ENCODE measurements around the gene AKT1S1. TPM values are rescaled to one million over a fixed set of nuclear protein-coding genes. Genes with fewer than 3 reads are reported as not detected.

AKT1S1 gene
- polyA plus RNA-seq, 1 donor from 2014 or later, result 5.0 TPM

DNA sequence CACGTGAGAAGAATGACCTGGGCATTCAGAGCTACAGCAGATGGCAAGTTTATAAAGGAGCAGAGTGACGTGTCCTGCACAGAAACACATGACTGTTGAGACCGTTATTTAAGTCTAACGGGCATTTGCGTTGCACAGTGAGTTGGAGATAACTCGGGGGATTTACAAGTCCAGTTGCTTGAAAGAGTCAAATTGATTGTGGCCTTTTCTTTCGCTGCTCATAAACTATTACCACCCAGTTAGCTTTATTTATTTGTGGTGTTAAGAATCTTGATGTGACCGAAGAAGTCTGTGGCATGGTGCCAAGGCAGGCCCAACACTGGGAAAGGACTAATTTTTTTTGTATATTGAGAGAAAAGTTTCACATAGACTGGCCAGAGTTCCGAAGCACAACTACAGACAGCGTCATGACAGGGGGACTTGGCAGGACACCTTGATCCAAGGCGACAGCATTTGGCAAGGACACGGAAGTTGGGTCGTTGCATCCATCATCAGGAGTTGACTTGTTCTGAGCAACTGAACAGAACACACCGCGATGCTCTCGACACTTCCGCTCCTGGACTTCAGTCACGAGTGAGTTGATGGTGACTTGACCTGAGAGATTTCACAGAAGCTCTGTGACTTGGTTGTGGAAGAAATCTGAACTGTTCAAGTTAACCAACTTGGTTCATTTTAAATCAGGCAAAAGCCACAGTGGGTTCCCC lies 38.1 kb downstream of the AKT1S1 start:
- peak overlapping the region in 1 of 3 donors; percentile 20 for H3K27ac Mint-ChIP-seq
- H3K4me3 Mint-ChIP-seq, result no peak overlapping the region
- H3K27me3 Mint-ChIP-seq, result no peaks in the 10 kb centered on the region
- no peaks in the 10 kb centered on the region for H3K9me3 Mint-ChIP-seq
- peaks cover 13% of the 10 kb centered on the region for H3K36me3 Mint-ChIP-seq
- peaks cover 7 to 12% (median 11%) of the 10 kb centered on the region in 3 donors for H3K4me1 Mint-ChIP-seq

DNA sequence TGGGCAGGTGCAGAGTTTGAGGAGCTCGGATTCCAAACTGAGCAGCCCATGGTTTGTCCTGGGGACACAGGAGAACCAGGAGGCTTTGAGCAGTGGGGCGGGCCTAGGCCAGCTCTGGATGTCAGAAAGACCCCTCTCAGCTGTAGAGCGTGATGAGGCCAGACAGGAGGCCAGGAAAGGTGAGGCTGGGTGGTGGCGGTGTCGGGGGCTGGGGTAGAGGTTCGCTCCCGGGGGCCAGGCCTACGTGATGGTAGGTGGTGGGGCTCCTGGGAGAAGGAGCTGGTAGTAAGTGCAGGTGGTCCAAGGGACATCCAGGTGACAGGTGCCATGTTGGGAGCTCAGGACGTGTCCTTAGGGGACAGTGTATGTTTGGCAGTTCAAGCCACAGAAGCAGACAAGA lies 39.7 kb downstream of the AKT1S1 start:
- Mint-ChIP-seq H3K4me1 (peaks cover 0 to 5% (median 4%) of the 10 kb centered on the region in 3 donors), H3K27ac (peak overlapping the region in 1 of 3 donors; percentile 56), H3K4me3 (no peak overlapping the region), H3K36me3 (peaks cover 15% of the 10 kb centered on the region), H3K9me3 (no peaks in the 10 kb centered on the region), H3K27me3 (no peaks in the 10 kb centered on the region)

DNA sequence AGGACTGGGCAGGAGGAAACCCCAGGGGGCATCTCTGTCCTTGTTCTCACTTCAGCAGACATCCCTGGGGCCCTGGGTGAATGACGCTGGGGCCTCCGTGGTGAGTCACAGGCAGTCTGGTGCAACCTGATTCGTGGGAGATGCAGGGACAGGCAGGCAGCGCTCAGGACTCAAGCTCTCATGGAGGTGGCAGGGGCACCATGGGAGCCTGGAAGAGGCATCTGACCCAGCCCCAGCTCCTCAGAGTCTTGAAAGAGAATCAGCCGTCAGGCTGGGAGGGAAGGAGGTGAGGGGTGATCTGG lies 40.2 kb downstream of the AKT1S1 start:
- Mint-ChIP-seq H3K27me3 (no peaks in the 10 kb centered on the region), H3K4me1 (peaks cover 0 to 4% (median 2%) of the 10 kb centered on the region in 3 donors), H3K27ac (peak overlapping the region in 1 of 3 donors; percentile 56), H3K4me3 (peak overlapping the region in 1 of 4 donors; percentile 54), H3K36me3 (peaks cover 15% of the 10 kb centered on the region), H3K9me3 (no peaks in the 10 kb centered on the region)

DNA sequence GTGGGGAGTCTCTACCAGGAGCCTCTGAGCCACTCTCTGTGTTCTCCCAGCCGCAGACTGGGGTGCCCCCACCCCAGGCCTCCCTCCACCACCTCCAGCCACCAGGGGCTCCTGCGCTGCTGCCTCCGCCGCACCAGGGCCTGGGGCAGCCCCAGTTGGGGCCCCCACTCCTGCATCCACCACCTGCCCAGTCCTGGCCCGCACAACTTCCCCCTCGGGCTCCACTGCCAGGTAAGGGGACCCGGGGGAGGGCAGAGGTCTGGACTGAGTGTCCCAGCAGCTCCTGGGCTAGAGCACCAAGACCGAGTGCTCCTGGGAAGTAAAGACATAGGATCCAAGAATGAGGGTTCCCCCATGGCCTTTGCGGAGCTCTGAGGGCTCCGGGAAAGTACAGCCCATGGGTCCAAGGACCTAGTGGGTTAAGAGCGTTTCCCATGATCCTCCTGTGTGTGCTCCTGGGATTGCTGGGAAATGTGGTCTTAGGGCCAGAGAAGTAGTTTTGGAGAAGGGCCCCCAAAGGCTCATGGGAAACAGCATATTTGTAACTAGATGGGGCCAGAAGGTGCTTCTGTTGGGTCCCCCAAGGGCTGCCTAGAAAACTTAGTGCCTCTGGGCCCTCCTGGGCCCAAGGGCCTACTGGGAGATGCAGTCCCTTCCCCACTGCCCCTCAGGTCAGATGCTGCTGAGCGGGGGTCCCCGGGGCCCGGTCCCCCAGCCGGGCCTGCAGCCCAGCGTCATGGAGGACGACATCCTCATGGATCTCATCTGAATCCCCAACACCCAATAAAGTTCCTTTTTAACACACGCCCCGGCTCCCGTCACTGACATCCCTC lies 40.8 kb downstream of the AKT1S1 start:
- H3K27me3 Mint-ChIP-seq, result no peaks in the 10 kb centered on the region
- H3K9me3 Mint-ChIP-seq, result no peaks in the 10 kb centered on the region
- H3K4me3 Mint-ChIP-seq, result no peak overlapping the region
- H3K27ac Mint-ChIP-seq, result peak overlapping the region in 1 of 3 donors; percentile 62
- peaks cover 15% of the 10 kb centered on the region for H3K36me3 Mint-ChIP-seq
- H3K4me1 Mint-ChIP-seq, result peaks cover 0 to 4% (median 0%) of the 10 kb centered on the region in 3 donors

DNA sequence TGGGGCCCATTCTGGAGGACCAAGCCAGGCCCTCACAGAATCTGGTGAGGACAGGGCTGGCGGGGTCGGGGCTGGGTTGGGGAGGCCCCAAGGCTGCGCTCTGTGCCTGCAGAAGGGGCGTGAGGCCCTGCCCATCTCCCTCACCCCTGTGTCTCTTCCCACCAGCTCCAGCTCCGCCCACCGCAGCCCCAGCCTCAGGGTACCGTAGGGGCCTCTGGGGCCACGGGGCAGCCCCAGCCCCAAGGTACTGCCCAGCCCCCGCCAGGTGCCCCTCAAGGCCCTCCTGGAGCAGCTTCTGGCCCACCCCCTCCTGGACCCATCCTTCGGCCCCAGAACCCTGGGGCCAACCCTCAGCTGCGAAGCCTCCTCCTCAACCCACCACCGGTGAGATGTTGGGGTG lies 41.6 kb downstream of the AKT1S1 start:
- Mint-ChIP-seq H3K9me3 (no peaks in the 10 kb centered on the region), H3K36me3 (peaks cover 13% of the 10 kb centered on the region), H3K4me1 (peaks cover 0 to 2% (median 0%) of the 10 kb centered on the region in 3 donors), H3K4me3 (no peak overlapping the region), H3K27me3 (no peaks in the 10 kb centered on the region), H3K27ac (peak overlapping the region in 1 of 3 donors; percentile 62)

DNA sequence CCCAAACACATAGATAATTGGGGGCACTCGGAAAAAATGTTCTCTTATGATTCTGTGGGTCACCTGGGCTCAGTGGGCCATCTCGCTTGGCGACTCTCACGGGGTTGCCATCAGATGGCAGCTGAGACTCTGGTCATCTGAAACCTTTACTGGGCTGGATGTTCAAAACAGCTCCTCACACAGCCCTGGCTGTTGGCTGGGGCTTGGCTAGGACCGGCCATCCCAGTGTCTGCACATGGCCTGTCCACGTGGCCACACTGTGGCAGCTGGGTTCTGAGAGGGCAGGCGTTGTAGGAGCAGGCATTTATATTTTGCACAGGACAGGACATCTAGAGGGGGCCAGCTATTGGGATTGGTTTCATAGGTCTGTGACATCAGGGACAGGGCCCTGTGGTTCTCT lies 43.6 kb downstream of the AKT1S1 start:
- Mint-ChIP-seq H3K9me3 (no peaks in the 10 kb centered on the region), H3K27me3 (no peaks in the 10 kb centered on the region), H3K4me3 (no peak overlapping the region), H3K27ac (no peak overlapping the region), H3K4me1 (no peaks in the 10 kb centered on the region), H3K36me3 (peaks cover 6% of the 10 kb centered on the region)

DNA sequence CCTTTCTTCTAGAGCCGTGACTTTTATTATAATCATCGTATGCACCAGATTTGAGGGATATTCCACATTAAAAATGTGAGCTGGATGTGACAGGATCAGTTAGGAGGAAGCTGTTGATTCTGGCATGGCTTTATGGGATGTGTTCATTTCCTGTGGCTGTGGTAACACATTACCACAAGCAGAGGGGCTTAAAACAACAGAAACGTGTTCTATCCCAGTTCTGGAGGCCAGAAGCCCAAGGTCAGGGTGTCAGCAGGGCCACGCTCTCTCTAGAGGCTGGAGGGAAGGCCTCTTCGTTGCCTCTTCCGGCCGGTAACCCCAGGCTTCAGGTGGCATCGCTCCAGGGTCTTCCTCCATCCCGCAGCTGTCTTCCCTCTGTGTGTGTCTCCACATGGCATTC lies 44.6 kb downstream of the AKT1S1 start:
- no peaks in the 10 kb centered on the region for H3K27me3 Mint-ChIP-seq
- peak overlapping the region in 2 of 4 donors; percentile 73 to 76 for H3K4me3 Mint-ChIP-seq
- peaks cover 1% of the 10 kb centered on the region for H3K36me3 Mint-ChIP-seq

DNA sequence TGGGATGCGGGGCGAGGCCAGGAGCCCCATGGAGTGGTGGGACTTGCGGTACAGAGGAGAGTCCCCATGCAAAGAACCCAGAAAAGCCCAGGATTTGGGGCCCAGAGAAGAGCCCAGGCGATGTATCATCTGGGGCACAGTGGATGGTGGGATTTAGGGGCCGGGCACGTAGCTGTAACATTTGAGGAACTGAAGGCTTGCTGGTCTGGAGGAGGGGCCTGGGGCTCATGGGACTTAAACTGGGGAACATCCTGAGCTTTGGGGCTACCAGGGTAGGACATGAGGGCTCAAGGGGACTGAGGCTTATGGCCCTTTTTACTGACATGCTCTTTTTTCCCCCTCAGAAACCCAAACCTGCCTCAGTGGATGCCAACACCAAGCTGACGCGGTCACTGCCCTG lies 45.6 kb downstream of the AKT1S1 start:
- Mint-ChIP-seq H3K36me3 (peaks cover 1% of the 10 kb centered on the region), H3K27me3 (no peaks in the 10 kb centered on the region), H3K9me3 (no peaks in the 10 kb centered on the region), H3K4me1 (peaks cover under 1 to 2% (median 2%) of the 10 kb centered on the region in 3 donors), H3K27ac (no peak overlapping the region), H3K4me3 (no peak overlapping the region)

More for the DNA sequence above, 44.6 kb downstream of the AKT1S1 start:
- Mint-ChIP-seq H3K4me1 (no peaks in the 10 kb centered on the region), H3K9me3 (no peaks in the 10 kb centered on the region), H3K27ac (no peak overlapping the region)

DNA sequence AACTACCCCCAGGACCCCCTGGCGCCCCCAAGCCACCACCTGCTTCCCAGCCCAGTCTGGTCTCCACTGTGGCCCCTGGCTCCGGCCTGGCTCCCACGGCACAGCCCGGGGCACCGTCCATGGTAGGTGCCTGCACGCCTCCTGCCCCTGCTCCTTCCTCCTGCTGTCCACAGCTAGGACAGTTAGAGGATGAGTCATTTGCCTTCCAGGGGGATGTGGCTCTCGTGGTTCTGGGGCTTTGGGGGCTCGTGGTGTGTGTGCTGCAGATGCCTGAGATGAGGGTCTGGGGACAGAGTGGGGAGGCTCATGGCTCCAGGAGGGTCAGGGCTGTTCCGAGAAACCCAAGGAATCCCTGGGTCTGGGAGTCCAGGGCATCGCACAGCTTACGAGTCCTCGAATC lies 46.4 kb downstream of the AKT1S1 start:
- Mint-ChIP-seq H3K27ac (no peak overlapping the region), H3K27me3 (no peaks in the 10 kb centered on the region), H3K4me1 (peaks cover 2 to 5% (median 4%) of the 10 kb centered on the region in 3 donors), H3K9me3 (no peaks in the 10 kb centered on the region), H3K36me3 (peaks cover 1% of the 10 kb centered on the region), H3K4me3 (no peak overlapping the region)

DNA sequence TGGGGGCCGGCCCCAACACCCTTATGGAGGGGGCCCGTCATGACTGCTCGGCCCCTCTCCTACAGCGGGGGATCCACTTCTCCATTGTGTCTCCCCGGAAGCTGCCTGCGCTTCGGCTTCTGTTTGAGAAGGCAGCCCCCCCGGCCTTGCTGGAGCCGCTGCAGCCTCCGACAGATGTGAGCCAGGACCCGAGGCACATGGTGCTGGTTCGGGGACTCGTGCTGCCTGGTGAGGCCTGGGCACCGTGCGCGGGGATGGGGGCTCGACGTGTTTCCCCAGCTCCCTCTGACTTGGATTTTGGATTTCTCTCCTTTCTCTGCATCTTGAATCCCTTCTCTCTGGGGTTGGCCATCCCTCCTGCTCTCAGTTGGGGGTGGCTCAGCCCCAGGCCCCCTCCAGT lies 47.4 kb downstream of the AKT1S1 start:
- H3K27ac Mint-ChIP-seq, result no peak overlapping the region
- no peaks in the 10 kb centered on the region for H3K9me3 Mint-ChIP-seq
- no peaks in the 10 kb centered on the region for H3K27me3 Mint-ChIP-seq
- no peak overlapping the region for H3K4me3 Mint-ChIP-seq
- H3K36me3 Mint-ChIP-seq, result peaks cover 1% of the 10 kb centered on the region
- H3K4me1 Mint-ChIP-seq, result peaks cover 2 to 5% (median 4%) of the 10 kb centered on the region in 3 donors

DNA sequence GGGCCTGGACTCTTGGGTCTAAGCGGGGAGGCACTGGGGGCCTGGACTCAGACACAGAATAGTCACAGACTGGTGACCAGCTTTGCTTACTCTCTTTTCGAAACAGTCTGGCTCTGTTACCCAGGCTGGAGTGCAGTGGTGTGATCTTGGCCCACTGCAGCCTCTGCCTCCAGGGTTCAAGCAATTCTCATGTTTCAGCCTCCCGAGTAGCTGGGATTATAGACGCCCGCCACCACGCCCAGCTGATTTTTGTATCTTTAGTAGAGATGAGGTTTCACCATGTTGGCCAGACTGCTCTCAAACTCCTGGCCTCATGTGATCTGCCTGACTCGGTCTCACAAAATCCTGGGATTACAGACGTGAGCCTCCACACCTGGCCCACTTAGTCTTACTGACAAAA lies 48.0 kb downstream of the AKT1S1 start:
- Mint-ChIP-seq H3K27ac (no peak overlapping the region), H3K4me3 (no peak overlapping the region), H3K36me3 (peaks cover 1% of the 10 kb centered on the region)

DNA sequence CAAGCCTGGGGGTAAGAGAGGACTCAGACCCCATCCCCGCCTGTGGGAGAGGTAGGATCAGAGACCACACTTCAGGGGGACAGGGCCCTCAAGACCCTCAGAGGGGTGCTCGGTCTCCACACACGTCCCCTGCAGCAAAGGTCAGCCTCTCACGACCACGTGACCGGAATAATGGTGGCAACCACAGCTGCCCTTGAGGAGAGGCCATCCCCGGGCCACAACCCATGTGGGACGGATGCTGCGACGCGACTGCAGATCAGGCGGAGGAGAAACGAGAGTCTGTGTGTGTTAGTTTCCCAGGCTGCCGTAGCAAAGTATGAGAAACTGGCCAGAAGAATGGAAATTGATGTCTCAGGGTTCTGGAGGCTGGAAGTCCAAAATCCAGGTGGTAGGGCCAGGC lies 50.1 kb downstream of the AKT1S1 start:
- H3K4me1 Mint-ChIP-seq, result peaks cover 14 to 18% (median 15%) of the 10 kb centered on the region in 3 donors
- H3K27ac Mint-ChIP-seq, result no peak overlapping the region
- no peaks in the 10 kb centered on the region for H3K36me3 Mint-ChIP-seq
- no peaks in the 10 kb centered on the region for H3K27me3 Mint-ChIP-seq
- H3K4me3 Mint-ChIP-seq, result no peak overlapping the region
- H3K9me3 Mint-ChIP-seq, result no peaks in the 10 kb centered on the region

More for the DNA sequence above, 48.0 kb downstream of the AKT1S1 start:
- Mint-ChIP-seq H3K9me3 (no peaks in the 10 kb centered on the region), H3K27me3 (no peaks in the 10 kb centered on the region), H3K4me1 (peaks cover 4 to 5% (median 5%) of the 10 kb centered on the region in 3 donors)

DNA sequence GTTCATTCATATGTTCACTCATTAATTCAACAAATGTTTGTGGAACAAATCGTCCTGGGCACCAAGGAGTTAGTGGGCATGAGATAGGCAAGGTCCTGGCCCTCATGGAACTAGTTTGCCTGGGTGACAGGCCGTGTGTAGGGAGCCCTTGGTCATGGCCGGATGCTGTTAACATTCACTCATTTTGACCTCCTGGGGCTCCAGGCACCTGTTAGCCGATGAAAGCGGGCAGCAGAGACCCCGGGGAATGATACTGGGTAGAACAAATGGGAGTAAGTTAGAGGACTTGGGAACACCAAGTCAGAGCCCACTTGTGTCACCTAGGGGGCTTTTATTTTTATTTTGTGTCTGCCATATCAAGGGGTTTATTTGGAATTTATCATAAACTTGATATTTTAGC lies 52.5 kb downstream of the AKT1S1 start:
- H3K4me1 Mint-ChIP-seq, result peaks cover 15 to 24% (median 17%) of the 10 kb centered on the region in 3 donors
- peaks cover 5% of the 10 kb centered on the region for H3K36me3 Mint-ChIP-seq
- H3K9me3 Mint-ChIP-seq, result no peaks in the 10 kb centered on the region
- no peaks in the 10 kb centered on the region for H3K27me3 Mint-ChIP-seq
- no peak overlapping the region for H3K4me3 Mint-ChIP-seq
- no peak overlapping the region for H3K27ac Mint-ChIP-seq

DNA sequence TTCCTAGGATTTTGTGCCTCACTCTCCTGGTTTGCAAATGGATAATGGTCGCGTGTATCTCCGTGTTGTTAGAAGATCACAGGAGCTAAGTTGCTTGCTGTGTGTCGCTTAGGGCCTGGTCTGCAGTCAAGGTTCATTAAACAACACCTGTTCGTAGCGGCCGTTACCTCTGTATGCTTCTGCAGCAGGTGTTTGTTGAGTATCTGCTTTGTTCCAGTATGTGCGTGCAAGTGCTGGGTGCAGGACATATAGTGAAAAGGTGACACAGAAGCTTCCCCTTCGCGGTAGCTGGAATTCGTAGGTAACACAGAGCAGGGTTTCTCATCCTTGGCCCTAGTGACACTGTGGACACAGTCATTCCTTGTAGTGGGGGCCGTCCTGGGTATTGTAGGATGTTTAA lies 53.7 kb downstream of the AKT1S1 start:
- H3K4me1 Mint-ChIP-seq, result peaks cover 20 to 30% (median 23%) of the 10 kb centered on the region in 3 donors
- peaks cover 5% of the 10 kb centered on the region for H3K36me3 Mint-ChIP-seq
- H3K4me3 Mint-ChIP-seq, result peak overlapping the region; percentile 16 to 60 (median 31)
- H3K9me3 Mint-ChIP-seq, result no peaks in the 10 kb centered on the region
- peak overlapping the region in 2 of 3 donors; percentile 23 to 60 for H3K27ac Mint-ChIP-seq
- H3K27me3 Mint-ChIP-seq, result no peaks in the 10 kb centered on the region

DNA sequence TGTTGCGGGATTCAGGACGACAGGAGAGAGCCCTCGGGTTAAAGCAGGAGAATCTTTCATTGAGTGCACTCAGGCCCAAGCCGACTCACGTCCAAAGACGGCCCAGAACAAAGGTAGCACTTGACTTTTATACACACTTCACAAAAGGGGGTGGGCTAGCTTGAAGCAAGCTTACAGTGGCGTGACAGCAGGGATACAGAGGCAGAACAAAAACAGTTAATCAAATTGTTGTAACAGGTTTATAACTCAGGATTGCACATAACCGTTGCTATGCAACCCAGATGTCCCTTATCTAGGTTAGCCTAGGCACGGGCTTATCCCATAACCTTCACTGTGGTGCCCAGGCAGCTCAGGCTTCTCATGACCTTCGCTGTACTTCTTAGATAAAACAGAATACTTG lies 57.0 kb downstream of the AKT1S1 start:
- H3K27ac Mint-ChIP-seq, result peak overlapping the region in 2 of 3 donors; percentile 19 to 61
- peak overlapping the region; percentile 5 to 99 (median 58) for H3K4me3 Mint-ChIP-seq
- H3K36me3 Mint-ChIP-seq, result peaks cover 5% of the 10 kb centered on the region
- peaks cover 21 to 31% (median 27%) of the 10 kb centered on the region in 3 donors for H3K4me1 Mint-ChIP-seq
- no peaks in the 10 kb centered on the region for H3K27me3 Mint-ChIP-seq
- no peaks in the 10 kb centered on the region for H3K9me3 Mint-ChIP-seq
